Loucy (cell line): ENCODE data around the gene ATOH8.

ENCODE experiments used
- H2AFZ ChIP-seq: fragments of 200-600 bp; sonication (generic); 2 replicates; pipeline ENCODE4 v1.6.0; 2016; ENCODE audit warnings: antibody characterized with exemption, mild to moderate bottlenecking, low read length, moderate library complexity
- H3F3A ChIP-seq: fragments of 200-600 bp; 2 replicates; pipeline ENCODE4 v1.6.0; 2016; ENCODE audit warnings: antibody characterized with exemption, low read depth, mild to moderate bottlenecking
- H3K27me3 ChIP-seq: fragments of 200-600 bp; sonication (generic); 2 replicates; pipeline ENCODE4 v1.6.1; 2014; ENCODE audit warnings: low read length, mild to moderate bottlenecking; ENCODE audit not compliant: insufficient read depth, poor library complexity, severe bottlenecking
- H3K36me3 ChIP-seq: fragments of 200-600 bp; sonication (generic); 2 replicates; pipeline ENCODE4 v1.6.1; 2016; ENCODE audit warnings: low read length; ENCODE audit not compliant: insufficient read depth
- H3K4me1 ChIP-seq: fragments of 200-600 bp; sonication (generic); 2 replicates; pipeline ENCODE4 v1.5.1; 2014; ENCODE audit warnings: low read length, mild to moderate bottlenecking; ENCODE audit not compliant: insufficient read depth, poor library complexity, severe bottlenecking
- H3K4me2 ChIP-seq: fragments of 200-600 bp; sonication (generic); 2 replicates; pipeline ENCODE4 v1.6.0; 2014; ENCODE audit warnings: antibody characterized with exemption, low read length, low read depth, mild to moderate bottlenecking; ENCODE audit not compliant: poor library complexity, severe bottlenecking
- H3K4me3 ChIP-seq: fragments of 200-600 bp; sonication (generic); 2 replicates; pipeline ENCODE4 v1.5.1; 2014; ENCODE audit warnings: low read length, mild to moderate bottlenecking, mixed read lengths; ENCODE audit not compliant: poor library complexity, severe bottlenecking
- H3K79me2 ChIP-seq: fragments of 200-600 bp; sonication (generic); 2 replicates; pipeline ENCODE4 v1.6.1; 2014; ENCODE audit warnings: low read length; ENCODE audit not compliant: insufficient read depth
- H3K9ac ChIP-seq: fragments of 200-600 bp; sonication (generic); 2 replicates; pipeline ENCODE4 v1.6.0; 2014; ENCODE audit warnings: mild to moderate bottlenecking, low read depth, low read length, moderate library complexity; ENCODE audit not compliant: poor library complexity, severe bottlenecking
- H3K9me2 ChIP-seq: fragments of 200-600 bp; sonication (generic); replicated peaks from 2 replicates; pipeline ENCODE4 v1.6.1; 2016; ENCODE audit warnings: low read depth, low read length, mixed read lengths
- H3K9me3 ChIP-seq: fragments of 200-600 bp; sonication (generic); 2 replicates; pipeline ENCODE4 v1.6.1; 2014; ENCODE audit warnings: mild to moderate bottlenecking, antibody characterized with exemption, low read length, low read depth; ENCODE audit not compliant: insufficient read depth
- H4K20me1 ChIP-seq: fragments of 200-600 bp; sonication (generic); 2 replicates; pipeline ENCODE4 v1.6.0; 2014; ENCODE audit warnings: antibody characterized with exemption, low read length, mild to moderate bottlenecking; ENCODE audit not compliant: insufficient read depth, poor library complexity, severe bottlenecking
- EZH2phosphoT487 ChIP-seq: fragments of 200-600 bp; IDR thresholded peaks from 2 replicates; pipeline ENCODE4 v1.6.1; 2018; ENCODE audit warnings: antibody characterized with exemption, mild to moderate bottlenecking, moderate library complexity, borderline replicate concordance
- TF ChIP-seq, protein P1 (sequence below): fragments of 200-600 bp; sonication (generic); conservative IDR thresholded peaks from 2 replicates; pipeline ENCODE4 v1.5.1; 2014; ENCODE audit warnings: mild to moderate bottlenecking, antibody characterized with exemption, low read length

ATOH8 gene

DNA sequence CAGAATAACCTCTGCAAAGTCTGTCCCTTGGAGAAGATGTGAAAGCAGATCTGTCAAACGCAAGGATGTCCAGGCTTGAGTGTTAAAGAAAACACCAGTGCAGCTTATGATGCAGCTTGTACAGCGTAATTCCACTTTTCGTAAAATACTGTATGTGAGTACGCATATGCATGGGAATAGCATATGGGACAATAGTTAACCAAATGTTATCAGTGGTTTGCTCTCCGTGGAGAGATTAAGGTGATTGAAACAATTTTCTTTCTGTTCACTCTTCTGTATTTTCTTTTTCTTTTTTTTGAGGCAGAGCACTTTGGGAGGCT is 27.2 kb downstream of the ATOH8 start:
- Histone ChIP-seq H3K27me3 (no peaks in the 10 kb centered on the region), H3K4me2 (no peak overlapping the region), H3F3A (no peaks in the 10 kb centered on the region), H3K79me2 (no peaks in the 10 kb centered on the region), H3K9me2 (no peaks in the 10 kb centered on the region), H2AFZ (no peak overlapping the region), H3K4me1 (peaks cover 8% of the 10 kb centered on the region), H3K4me3 (no peak overlapping the region), H3K9ac (no peak overlapping the region), H3K36me3 (no peaks in the 10 kb centered on the region), H3K9me3 (no peaks in the 10 kb centered on the region), H4K20me1 (no peaks in the 10 kb centered on the region)
- TF ChIP-seq, protein P1, sequence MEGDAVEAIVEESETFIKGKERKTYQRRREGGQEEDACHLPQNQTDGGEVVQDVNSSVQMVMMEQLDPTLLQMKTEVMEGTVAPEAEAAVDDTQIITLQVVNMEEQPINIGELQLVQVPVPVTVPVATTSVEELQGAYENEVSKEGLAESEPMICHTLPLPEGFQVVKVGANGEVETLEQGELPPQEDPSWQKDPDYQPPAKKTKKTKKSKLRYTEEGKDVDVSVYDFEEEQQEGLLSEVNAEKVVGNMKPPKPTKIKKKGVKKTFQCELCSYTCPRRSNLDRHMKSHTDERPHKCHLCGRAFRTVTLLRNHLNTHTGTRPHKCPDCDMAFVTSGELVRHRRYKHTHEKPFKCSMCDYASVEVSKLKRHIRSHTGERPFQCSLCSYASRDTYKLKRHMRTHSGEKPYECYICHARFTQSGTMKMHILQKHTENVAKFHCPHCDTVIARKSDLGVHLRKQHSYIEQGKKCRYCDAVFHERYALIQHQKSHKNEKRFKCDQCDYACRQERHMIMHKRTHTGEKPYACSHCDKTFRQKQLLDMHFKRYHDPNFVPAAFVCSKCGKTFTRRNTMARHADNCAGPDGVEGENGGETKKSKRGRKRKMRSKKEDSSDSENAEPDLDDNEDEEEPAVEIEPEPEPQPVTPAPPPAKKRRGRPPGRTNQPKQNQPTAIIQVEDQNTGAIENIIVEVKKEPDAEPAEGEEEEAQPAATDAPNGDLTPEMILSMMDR, result no peak
- TF ChIP-seq EZH2phosphoT487, result no peak

DNA sequence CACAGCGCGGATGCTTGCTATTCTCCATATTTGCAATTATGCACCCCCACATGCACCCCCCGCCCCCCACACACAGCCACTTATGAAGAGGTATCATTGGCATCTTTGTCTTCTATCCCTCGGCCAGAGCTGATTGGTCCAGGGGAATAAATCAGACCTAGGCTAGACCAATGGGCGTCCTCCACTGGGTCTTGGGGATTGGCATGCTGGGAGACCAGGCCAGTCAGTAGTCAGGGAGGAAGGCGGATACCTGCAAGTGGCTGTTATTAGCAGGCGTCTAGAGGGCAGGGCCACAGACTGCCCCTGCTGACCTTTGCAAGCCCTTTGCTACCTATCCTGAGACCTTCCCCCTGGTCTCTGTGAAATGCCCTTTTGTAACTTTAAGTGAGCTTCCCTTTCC is 30.0 kb downstream of the ATOH8 start:
- Histone ChIP-seq H4K20me1 (no peaks in the 10 kb centered on the region), H3K4me3 (no peak overlapping the region), H3K27me3 (no peaks in the 10 kb centered on the region), H3K36me3 (no peaks in the 10 kb centered on the region), H3F3A (no peaks in the 10 kb centered on the region), H3K79me2 (no peaks in the 10 kb centered on the region), H2AFZ (no peak overlapping the region), H3K9ac (no peak overlapping the region), H3K4me2 (no peak overlapping the region), H3K9me2 (no peaks in the 10 kb centered on the region), H3K9me3 (no peaks in the 10 kb centered on the region), H3K4me1 (peaks cover 8% of the 10 kb centered on the region)
- no peak for TF ChIP-seq EZH2phosphoT487
- TF ChIP-seq, protein P1, result no peak

DNA sequence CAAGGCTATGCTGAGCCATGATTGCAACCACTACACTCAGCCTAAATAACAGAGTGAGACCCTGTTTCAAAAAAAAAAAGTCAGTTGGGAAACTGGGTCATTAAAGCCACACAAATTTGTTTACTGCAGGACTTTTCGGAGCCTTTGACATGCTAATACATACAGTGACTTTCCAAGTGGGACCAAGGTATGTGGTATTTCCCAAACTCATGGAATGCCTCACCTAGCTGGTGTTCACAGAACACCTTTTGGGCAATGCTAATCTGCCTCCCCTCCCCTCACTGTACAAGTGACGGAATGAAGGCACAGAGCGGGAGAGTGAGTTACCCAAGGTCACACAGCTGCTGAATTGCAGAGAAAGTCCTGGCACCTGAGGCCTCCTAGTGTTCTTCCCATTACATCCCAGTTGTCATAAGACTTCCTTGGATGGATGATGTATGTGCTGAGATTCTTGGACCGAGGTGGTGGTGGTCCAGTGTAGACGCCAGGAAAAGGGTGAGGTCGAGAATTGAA is 30.7 kb downstream of the ATOH8 start:
- Histone ChIP-seq H4K20me1 (no peaks in the 10 kb centered on the region), H2AFZ (no peak overlapping the region), H3F3A (no peaks in the 10 kb centered on the region), H3K4me2 (no peak overlapping the region), H3K9me2 (no peaks in the 10 kb centered on the region), H3K79me2 (no peaks in the 10 kb centered on the region), H3K9me3 (no peaks in the 10 kb centered on the region), H3K4me1 (peaks cover 8% of the 10 kb centered on the region), H3K9ac (no peak overlapping the region), H3K27me3 (no peaks in the 10 kb centered on the region), H3K36me3 (no peaks in the 10 kb centered on the region), H3K4me3 (no peak overlapping the region)
- TF ChIP-seq, protein P1, result no peak
- no peak for TF ChIP-seq EZH2phosphoT487
